RWPE2 (cell line): ENCODE measurements around the gene CALML5.

Experiments used
- ATAC-seq: fragments of 200-7000 bp; cut with Tn5 transposase; 3 replicates; pipeline ENCODE4 v1.9.1; 2021; ENCODE audit warnings: low read depth
- DNase-seq: peaks from one replicate; pipeline ENCODE4 v3.0.0-alpha.2; 2020; ENCODE audit warnings: low spot score
- H3K27ac ChIP-seq: fragments of 450-650 bp; 2 replicates; pipeline ENCODE4 v1.5.1; 2017; ENCODE audit warnings: mild to moderate bottlenecking; ENCODE audit not compliant: poor library complexity, severe bottlenecking
- H3K27me3 ChIP-seq: fragments of 250-450 bp; sonication (Bioruptor Pico); 2 replicates; pipeline ENCODE4 v1.5.1; 2021; ENCODE audit warnings: mild to moderate bottlenecking, moderate library complexity; ENCODE audit not compliant: insufficient read depth, poor library complexity, severe bottlenecking
- H3K36me3 ChIP-seq: fragments of 250-450 bp; sonication (Bioruptor Pico); 2 replicates; pipeline ENCODE4 v1.5.1; 2020; ENCODE audit warnings: low read depth, mild to moderate bottlenecking, moderate library complexity
- H3K4me1 ChIP-seq: fragments of 250-450 bp; sonication (Bioruptor Pico); 2 replicates; pipeline ENCODE4 v1.5.1; 2021; ENCODE audit warnings: mild to moderate bottlenecking, moderate library complexity; ENCODE audit not compliant: insufficient read depth, poor library complexity, severe bottlenecking
- H3K4me3 ChIP-seq: fragments of 250-450 bp; sonication (Bioruptor Pico); 2 replicates; pipeline ENCODE4 v1.5.1; 2021; ENCODE audit warnings: mild to moderate bottlenecking, moderate library complexity; ENCODE audit not compliant: severe bottlenecking
- H3K9me3 ChIP-seq: fragments of 250-450 bp; sonication (Bioruptor Pico); 2 replicates; pipeline ENCODE4 v1.5.1; 2021; ENCODE audit warnings: mild to moderate bottlenecking, moderate library complexity; ENCODE audit not compliant: severe bottlenecking
- TF ChIP-seq, protein P1 (sequence below): fragments of 450-650 bp; IDR thresholded peaks from one replicate; pipeline ENCODE4 v1.5.1; 2017; ENCODE audit warnings: mild to moderate bottlenecking, moderate library complexity; ENCODE audit not compliant: poor library complexity, severe bottlenecking

Gene CALML5

DNA sequence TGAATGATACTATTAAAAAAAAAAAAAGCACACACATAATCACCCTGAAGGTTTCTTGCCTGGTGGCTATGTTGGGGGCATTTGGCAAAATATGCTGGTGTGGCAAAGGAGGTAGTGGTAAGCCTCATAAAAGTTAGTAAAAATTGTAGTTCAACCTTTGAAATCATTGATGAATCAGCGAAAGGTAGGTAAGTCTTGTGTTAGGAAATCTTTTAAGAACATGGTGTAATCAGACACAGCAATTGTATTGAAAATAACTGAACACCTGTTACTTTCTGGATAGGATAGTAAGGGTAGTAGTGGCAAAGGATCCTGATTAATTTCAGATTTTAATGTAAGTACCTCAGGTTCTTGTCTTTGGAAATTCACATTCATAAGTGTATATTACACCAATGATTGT, 40.9 kb downstream of the CALML5 start:
- H3K27me3 ChIP-seq, result no peaks in the 10 kb centered on the region
- no peaks in the 10 kb centered on the region for H3K9me3 ChIP-seq
- H3K4me3 ChIP-seq, result no peak overlapping the region
- H3K27ac ChIP-seq, result peak overlapping the region; percentile 11
- ATAC-seq (no peak), DNase-seq (no peak)
- H3K36me3 ChIP-seq, result peaks cover 80% of the 10 kb centered on the region
- peaks cover 6% of the 10 kb centered on the region for H3K4me1 ChIP-seq
- TF ChIP-seq, protein P1, sequence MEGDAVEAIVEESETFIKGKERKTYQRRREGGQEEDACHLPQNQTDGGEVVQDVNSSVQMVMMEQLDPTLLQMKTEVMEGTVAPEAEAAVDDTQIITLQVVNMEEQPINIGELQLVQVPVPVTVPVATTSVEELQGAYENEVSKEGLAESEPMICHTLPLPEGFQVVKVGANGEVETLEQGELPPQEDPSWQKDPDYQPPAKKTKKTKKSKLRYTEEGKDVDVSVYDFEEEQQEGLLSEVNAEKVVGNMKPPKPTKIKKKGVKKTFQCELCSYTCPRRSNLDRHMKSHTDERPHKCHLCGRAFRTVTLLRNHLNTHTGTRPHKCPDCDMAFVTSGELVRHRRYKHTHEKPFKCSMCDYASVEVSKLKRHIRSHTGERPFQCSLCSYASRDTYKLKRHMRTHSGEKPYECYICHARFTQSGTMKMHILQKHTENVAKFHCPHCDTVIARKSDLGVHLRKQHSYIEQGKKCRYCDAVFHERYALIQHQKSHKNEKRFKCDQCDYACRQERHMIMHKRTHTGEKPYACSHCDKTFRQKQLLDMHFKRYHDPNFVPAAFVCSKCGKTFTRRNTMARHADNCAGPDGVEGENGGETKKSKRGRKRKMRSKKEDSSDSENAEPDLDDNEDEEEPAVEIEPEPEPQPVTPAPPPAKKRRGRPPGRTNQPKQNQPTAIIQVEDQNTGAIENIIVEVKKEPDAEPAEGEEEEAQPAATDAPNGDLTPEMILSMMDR, result no peak

DNA sequence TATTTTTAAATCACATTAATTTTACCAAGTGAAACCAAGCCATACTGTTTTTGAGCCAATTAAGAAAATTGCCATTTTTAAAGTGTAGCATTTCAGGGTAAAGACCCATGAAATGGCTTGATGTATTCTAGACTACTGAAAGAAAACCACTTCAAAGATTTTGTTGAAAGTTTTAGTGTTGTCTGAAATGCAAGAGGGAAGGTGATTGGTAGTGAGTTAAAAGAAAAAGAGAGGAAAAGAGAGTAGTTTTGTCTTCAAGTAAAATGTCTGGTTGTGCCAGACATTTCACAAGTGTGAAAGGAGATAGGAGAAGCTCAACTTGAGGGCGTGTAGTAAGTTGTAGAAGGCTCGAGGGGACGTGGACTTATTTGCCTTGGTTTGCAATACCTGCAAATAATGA, 41.6 kb downstream of the CALML5 start:
- Histone ChIP-seq H3K27ac (peak overlapping the region; percentile 11), H3K4me1 (peaks cover 5% of the 10 kb centered on the region), H3K9me3 (no peaks in the 10 kb centered on the region), H3K4me3 (no peak overlapping the region), H3K27me3 (no peaks in the 10 kb centered on the region), H3K36me3 (peaks cover 87% of the 10 kb centered on the region)
- TF ChIP-seq, protein P1, result no peak
- DNase-seq (no peak), ATAC-seq (no peak)

GRCh38 chr10:5456563-5456962, 42.8 kb downstream of the CALML5 start:
- Histone ChIP-seq H3K27ac (no peak overlapping the region), H3K36me3 (peaks cover 99% of the 10 kb centered on the region), H3K4me3 (no peak overlapping the region), H3K4me1 (no peaks in the 10 kb centered on the region), H3K27me3 (no peaks in the 10 kb centered on the region), H3K9me3 (no peaks in the 10 kb centered on the region)
- TF ChIP-seq, protein P1, result no peak
- DNase-seq, result no peak
- no peak for ATAC-seq

GRCh38 chr10:5453749-5454489, 45.5 kb downstream of the CALML5 start:
- Histone ChIP-seq H3K4me3 (no peak overlapping the region), H3K4me1 (peaks cover 14% of the 10 kb centered on the region), H3K36me3 (peaks cover 99% of the 10 kb centered on the region), H3K27me3 (no peaks in the 10 kb centered on the region), H3K27ac (no peak overlapping the region), H3K9me3 (no peaks in the 10 kb centered on the region)
- TF ChIP-seq, protein P1, result no peak
- DNase-seq (no peak), ATAC-seq (no peak)

GRCh38 chr10:5450605-5451384, 48.6 kb downstream of the CALML5 start:
- ATAC-seq (no peak), DNase-seq (no peak)
- Histone ChIP-seq H3K9me3 (no peaks in the 10 kb centered on the region), H3K27ac (peak overlapping the region; percentile 72), H3K36me3 (peaks cover 90% of the 10 kb centered on the region), H3K27me3 (no peaks in the 10 kb centered on the region), H3K4me3 (no peak overlapping the region), H3K4me1 (peaks cover 24% of the 10 kb centered on the region)
- TF ChIP-seq, protein P1, result no peak
